Stimulated activated CD8-positive, alpha-beta memory T cell treated with anti-CD3 and anti-CD28 coated beads, Interleukin-2, amount 100 ng/mL, for 1 hour (primary cell): Measurements from ENCODE around the gene CSNK1G3.

Experiments used
- DNase-seq, 2 donors: peaks; one replicate each; pipeline ENCODE4 v3.0.0-alpha.2; 2020; ENCODE audit warnings: low read depth in 2 of 2

Gene CSNK1G3

DNA sequence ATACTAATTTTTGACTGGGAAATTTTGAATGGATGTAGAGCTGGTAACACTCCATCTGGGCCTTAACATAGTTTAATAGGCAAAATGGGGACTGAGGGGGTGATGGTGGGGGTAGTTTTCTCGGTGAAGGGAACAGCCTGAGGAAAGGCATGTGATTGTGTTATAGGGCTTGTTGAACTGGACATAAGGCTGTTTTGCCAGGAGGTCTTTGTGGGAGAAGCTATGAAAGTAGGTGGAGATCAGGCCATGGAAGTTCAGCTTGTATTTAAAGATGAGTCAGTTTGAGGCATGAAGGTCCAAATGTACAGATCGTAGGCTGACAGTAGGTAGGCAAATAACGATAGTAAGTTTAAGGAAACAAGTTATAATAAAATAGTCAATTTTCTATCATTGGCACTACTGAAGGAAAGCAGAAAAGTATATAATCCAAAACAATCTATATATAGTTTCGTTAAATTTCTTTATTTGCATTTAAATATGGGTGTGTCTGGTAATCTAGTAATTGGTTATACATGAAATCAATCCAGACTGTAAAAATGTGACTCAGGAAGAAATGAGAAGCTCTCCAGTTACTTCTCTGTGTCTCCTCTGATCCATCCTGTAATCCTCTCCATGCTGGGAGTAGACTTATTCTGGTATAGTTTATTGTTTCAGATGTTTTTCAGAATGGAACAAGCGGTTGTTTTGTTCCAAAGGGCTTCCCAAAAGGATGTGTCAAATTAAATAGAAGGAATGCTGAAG, 2.8 kb downstream of the CSNK1G3 start:
- DNase-seq: no peak

DNA sequence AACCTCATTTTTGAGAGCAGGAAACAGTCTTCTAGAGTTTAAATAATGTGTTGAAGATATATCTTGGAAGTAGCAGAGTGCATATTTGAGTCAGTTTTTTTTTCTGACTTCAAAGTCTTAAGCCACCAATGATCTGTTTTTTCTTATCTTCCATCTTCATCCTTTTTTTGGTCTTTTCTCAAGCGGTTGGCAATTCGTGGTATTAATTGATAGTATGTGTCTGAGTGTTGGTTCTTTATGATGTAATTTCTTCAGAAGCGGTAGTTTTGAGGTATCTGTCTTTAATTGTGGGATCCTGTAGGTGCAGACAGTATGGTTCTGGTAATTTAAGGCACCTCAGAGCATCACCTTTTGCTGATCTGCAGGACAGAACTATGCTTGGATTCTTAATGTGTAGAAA, 3.9 kb downstream of the CSNK1G3 start:
- DNase-seq: no peak

DNA sequence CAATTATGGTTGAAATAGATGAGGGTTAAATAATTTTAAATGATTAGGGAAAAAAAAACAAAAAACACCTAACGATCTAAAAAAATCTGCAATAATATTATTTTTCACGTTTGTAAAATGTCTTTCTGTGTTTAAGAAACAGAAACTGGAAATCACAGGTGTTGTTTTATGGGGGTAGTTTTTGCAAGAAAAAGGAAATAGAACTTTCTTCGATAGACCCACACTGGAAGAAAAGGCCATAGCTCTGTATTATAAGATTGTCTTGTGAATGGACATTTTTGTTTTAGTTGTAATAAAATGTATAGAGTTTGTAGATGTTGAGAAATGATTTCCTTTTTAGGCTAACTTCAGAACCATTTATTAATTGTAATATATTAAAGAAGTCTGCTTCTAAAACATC, 5.5 kb downstream of the CSNK1G3 start:
- no peak for DNase-seq

DNA sequence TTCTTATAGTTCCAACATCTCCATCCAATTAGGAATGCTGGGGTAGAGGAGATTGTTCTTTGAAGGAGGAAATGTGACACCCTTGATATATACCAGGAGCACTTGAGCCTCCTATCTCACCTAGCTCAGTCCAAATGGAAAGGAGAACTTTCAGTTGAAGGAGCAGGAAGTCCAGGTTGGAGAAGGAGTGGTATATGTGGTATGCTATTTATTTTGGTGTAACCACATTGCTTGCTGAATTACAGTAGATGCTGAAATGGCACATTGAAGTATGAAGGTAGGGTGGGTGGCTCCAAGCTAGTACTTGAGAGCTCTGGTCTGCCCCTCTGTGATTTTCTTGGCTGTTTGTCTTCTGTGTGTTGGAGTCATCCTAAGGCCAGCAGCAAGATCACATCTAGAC, 6.1 kb downstream of the CSNK1G3 start:
- no peak for DNase-seq

DNA sequence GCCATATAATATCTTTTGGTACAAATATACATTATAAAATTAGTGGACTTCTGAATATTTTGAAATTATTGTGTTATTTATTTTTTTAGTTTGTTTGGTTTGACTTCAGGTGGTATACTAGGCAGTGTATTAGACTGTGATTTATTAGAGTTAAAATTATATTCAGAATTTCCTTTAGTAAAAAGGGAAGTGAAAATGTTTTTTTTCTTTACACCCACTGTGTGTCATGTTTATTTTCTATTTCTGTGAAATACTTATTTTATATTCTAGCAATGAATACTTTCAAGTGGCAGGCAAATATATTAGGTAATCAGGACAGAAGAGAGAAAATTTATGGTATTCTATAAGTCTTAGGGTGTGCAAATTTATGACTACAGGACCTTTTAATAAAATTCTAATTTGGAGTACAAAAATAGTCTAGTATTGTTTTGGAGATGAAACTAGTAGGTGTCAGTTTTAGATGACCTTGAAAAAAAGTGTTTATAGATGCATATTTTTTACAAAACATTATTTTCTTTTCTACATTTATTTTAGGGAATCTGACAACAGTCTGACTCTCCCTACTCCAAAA, 8.8 kb downstream of the CSNK1G3 start:
- DNase-seq: no peak

DNA sequence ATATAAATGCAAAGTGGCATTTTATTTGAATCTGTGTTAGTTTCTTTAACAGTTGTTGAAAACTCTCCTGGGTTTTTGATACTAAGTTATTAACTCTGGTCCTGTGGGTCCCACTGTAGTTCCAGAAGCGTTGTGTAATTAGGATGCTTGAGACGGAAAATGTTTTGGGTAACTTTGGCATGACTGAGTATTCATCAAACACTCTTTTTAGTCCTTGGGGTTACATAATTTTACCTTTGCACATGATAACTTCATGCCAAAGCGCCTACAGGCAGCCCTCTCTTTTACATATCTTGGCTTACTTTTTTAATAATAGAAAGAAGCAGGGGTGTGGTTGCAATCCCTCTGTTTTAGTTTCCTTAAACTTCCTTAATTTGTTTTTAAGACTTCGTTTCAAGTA, 12.2 kb downstream of the CSNK1G3 start:
- DNase-seq: no peak

DNA sequence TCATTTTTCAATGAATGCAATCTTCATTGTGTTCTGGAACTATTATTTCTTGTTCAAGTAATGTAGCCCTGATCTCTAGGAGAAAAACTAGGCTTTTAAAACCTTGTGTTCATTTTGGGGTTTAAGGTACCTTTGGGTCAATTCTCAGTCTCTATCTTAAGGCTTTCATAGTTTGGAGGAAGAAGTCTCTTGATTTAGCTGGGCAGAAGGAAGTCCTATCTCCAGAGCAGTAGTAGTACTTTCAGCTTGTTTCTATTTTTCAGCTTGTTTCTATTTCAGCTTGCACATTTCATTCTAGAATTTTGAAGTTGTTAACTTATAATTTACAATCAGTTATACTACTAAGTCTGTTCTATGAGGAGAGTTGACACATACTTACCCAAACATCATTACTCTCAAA, 15.2 kb downstream of the CSNK1G3 start:
- DNase-seq: no peak

DNA sequence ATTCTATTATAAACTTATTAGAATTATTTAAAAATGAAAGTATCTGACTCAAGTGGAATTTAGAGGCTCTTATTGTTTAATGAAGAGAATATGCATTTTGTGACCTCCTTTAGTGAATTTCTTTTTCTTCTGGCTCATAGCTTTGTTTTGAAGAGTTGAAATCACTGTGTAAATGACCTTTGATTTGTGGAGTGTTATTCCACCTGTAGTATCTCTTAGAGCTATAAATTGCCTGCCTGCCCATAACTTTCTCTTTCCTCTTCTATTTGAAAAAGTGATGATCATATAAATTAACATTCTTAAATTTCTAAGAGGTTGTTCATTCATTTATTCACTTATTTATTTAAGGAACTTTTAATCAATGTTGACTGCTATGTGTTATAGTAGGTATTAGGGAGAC, 16.1 kb downstream of the CSNK1G3 start:
- no peak for DNase-seq

DNA sequence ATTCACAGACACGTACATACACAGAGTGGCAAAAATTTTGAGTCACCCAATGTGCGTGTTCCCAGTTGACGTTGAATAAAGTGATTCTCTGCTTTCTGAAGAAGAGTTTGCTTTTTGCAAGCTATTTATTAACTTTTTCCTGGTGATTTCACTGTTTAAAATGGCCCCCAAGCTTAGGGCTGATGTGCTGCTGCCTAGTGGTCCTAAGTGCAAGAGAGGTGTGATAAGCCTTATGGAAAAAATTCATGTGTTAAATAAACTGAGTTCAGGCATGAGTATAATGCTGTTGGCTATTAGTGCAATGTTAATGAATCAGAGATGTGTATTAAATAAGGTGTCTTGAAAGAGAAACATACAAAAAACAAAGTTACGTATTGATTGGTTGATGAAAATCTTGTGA, 16.9 kb downstream of the CSNK1G3 start:
- DNase-seq: no peak

DNA sequence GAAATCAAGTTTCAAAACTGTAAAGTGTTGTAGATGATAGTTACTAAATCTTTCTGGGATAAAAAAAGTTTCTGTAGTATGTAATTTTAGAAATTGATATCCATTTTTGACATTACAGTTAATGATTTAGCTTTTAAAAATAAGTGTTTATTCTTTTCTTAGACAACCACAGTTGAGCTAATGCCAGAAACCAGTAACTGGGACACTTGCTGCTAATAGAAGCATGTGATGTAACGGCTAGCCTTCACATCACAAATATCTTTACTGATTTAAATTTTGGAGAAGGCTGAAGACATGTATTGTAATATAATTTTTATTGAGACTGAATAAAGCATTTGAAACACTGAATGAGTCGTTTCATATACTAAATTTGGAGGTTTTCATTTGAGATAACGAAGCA, 18.8 kb downstream of the CSNK1G3 start:
- no peak for DNase-seq

DNA sequence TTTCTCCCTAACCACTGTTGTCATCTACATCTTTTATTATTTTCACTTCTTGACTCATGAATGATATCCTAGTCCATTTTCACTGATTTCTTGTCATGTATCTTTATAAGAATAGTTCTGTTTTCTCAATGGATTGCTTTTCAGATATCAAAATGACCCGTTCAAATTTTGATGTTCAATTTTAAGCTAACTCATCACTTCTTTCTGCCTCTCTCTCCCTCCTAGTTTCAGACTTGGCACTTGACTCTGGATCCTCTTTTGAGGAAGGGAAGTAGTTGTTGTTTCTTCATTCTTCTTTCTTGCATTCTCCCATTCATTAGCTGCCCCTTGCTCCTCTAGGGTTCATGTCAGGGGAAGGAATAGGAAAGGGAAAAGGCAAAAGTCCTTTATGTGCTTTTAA, 23.7 kb downstream of the CSNK1G3 start:
- no peak for DNase-seq

DNA sequence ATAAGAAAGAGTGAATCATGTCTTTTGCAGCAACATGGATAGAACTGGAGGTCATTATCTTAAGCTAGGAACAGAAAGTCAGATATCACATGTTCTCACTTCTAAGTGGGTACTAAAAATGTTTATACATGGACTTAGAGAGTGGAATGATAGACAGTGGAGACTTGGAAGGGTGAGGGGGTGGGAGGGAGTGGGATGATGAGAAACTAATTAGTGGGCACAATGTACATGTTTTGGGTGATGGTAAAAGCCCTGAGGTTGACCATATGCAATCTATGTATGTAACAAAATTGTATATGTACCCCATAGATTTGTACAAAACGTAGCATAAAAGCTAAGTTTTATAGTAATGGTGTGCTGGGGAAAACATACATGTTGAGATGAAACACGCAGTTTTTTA, 25.3 kb downstream of the CSNK1G3 start:
- DNase-seq: no peak

DNA sequence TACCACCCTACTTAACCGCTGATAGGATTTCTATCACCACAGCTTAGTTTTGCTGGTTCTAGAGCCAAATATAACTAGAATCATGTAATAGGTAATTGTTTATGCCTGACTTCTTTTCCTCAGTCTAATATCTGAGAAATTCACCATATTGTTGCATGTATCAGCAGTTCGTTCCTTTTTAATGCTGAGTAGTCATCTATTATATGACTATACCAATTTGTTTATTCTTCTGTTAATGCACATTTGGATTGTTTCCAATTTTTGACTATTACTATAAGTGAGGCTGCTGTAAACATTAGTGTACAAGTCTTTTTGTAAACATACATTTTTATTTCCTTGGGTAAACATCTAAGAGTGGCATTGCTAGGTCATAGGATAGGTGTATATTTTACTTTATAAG, 25.9 kb downstream of the CSNK1G3 start:
- DNase-seq: no peak

DNA sequence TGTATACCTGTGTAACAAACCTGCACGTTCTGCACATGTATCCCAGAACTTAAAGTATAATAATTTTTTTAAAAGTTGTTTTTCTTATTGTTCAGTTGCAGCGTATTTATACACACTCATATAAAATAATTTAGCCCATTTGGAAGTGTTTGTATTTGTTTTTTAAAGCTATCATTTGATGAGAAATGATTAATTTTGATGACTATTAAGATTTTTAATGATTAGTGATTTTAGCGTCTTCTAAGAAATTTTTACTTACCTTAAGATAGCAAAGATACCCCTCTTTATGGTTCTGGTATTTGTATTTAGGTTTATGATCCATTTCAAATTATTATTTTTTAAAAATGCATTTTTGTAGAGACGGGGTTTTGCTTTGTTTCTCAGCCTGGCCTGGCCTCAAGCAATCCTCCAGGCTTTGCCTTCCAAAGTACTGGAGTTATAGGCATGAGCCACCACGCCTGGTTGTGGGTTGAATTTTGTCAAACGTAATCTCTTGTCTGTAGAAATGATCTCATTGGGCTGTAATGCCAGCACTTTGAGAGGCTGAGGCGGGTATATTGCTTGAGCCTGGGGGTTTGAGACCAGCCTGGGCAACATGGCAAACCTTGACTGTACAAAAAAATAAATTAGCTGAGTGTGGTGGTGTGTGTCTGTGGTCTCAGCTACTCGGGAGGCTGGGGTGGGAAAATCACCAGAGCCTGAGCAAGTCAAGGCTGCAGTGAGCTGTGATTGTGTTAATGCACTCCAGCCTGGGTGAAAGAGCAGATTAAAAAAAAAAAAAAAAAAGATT, 26.9 kb downstream of the CSNK1G3 start:
- no peak for DNase-seq

DNA sequence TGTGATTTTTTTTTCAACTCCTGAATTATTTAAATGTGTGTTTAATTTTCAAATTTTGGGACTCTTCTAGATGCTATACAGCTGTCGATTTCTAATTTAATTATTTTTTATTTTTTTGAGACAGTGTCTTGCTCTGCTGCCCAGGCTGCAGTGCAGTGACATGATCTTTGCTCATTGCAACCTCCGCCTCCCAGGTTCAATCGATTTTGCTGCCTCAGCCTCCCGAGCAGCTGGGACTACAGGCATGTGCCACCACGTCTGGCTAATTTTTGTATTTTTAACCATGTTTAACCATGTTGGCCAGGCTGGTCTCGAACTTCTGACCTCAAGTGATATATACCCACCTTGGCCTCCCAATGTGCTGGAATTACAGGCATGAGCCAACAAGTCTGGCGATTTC, 28.6 kb downstream of the CSNK1G3 start:
- no peak for DNase-seq

DNA sequence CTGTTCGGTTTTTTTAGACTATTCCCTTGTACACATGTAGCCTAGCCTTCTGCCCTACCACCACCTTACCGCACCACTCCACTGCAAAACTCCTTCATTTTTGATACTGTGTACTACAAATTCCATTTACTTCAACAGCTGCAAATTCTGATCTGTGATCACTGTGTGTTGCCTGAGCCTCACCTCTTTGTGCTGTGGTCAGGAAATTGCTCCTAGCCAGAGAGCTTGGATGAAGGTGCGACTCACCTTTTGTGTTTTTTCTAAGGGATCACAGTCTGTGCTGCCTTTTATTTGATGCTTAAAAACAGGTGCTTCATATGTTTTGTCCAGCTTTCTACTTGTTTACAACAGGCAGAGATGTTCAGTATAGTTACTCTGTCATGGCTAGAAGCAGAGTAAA, 31.5 kb downstream of the CSNK1G3 start:
- no peak for DNase-seq

DNA sequence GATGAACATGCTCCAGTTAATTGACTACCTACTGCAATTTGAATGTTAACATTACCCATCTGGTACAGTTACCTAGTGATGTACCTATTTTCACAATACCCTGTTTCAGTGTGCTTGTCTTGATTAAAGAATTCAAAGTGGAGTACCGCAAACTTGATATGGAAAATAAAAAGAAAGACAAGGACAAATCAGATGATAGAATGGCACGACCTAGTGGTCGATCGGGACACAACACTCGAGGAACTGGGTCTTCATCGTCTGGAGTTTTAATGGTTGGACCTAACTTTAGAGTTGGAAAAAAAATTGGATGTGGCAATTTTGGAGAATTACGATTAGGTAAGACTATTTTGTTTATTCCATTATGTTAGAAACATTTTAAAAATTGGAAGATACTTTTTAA, 33.5 kb downstream of the CSNK1G3 start:
- DNase-seq: no peak

DNA sequence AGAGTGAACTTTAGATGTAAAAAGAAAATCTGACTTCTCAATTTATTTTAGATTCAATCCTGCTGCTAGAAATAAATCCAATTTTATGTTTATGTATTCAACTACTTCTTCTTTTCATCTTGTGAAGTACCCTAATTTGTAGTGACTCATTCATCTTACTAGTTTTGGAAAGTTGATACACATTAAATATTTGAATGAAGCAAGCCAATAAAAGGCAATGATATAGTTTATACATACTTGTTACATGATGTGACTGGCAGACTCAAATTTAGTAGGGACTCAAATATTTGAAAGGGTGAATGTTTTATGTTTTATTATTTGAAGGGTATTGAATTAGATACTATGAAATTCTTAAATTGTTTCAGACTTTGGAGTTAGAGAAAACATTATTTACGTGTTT, 34.7 kb downstream of the CSNK1G3 start:
- DNase-seq: no peak

DNA sequence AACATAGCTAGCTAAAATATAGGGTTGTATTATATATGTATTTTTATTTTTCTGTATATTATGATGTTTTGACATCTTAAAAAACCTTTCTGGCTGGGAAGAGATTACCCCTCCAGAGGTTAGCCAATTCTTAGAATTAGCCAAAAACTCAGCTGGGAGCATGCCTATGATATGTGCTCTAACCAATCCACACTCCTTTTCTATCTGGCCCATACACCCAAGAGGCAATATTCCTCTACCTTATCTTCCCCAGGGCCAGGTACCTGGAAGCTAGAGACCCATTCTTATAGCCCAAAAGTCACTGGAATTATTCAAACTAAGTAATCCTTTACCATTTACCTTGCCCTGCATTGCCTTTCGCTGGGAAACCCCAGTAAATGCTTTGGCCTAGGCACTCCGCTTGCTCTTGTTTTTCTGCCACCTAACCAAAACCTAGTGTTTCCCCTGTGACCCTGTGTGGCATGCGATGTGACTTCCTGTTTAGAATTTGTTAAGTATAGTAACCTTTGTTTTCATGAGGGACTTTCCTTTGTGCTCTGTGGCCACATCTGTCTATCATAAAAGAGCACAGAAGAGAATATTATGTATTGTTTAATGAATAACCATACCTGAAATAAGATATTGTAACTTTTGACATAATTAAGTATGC, 37.4 kb downstream of the CSNK1G3 start:
- peak; percentile 23 to 26 for DNase-seq

DNA sequence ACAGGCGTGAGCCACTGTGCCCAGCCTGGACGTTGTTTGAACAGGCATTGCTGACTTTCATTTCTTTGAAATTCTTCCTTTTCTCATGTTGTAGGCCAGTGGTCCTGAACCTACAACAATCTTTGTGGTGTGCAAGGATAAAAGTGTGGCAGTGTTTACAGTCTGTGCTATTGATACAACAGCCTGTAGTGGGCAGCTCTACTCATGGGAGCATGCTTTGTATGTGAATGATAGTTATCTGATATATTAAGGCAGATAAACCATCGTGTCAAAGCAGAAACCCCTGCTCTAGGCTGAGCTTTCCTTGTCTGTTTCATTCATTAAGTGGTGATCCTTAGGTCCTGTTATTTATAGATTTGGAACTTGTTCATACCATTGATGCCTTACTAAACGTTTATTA, 42.6 kb downstream of the CSNK1G3 start:
- DNase-seq: no peak

DNA sequence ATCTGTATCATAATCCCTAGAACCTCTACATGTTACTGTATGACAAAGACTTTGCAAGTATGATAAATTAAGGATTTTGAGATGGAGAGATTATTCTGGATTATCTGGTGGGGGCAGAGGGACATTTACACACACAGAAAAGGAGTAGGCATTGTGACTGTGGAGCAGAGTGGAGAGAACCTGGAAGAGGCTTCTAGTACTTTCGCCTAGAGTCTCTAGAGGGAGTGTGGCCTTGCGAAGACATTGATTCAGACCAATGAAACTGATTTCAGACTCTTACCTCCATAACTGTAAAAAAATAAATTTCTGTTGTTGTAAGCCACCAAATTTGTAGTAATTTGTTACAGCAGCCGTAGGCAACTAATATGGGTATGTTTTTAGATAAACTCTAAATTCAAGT, 45.9 kb downstream of the CSNK1G3 start:
- DNase-seq: no peak

DNA sequence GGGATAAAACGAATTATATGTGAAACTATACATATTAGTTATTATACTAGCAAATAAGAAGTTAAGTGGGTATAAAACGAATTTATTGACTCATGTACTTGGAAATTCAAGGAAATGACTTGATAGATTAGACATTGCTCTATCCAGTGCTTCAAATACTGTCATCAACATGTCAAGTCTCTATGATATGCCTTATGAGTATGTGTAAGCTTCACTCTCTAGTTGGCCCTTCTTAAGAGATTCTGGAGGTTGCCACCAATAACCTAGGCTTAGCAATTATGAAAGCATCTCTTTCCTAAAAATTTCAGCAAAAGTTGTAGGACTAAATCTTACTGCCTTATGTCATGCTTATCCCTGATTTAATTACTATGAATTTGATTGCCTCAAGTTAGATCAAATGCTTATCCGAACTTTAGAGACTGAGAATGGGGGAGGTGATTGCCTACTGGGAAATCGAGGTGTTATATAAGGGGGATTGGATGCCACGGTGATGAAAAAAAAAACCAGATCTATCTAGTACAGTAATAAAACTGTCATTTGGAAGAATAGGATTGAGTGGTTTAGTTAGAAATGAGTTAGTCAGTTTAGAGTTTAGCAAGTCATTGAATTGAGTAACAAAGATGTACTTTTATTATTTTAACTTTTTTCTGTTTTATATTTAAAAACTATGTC, 46.9 kb downstream of the CSNK1G3 start:
- DNase-seq: no peak
